Fibroblast of skin of right quadriceps (primary cell): ENCODE results near the gene IDI1.
"Not testable (repeated sequence)": the region's sequence is repeated elsewhere in the genome, so short reads cannot be mapped to it uniquely, and the experiment has no call there.

Source experiments
- DNase-seq: peaks from one replicate; pipeline ENCODE4 v3.0.0-alpha.2; 2013

The IDI1 gene

DNA sequence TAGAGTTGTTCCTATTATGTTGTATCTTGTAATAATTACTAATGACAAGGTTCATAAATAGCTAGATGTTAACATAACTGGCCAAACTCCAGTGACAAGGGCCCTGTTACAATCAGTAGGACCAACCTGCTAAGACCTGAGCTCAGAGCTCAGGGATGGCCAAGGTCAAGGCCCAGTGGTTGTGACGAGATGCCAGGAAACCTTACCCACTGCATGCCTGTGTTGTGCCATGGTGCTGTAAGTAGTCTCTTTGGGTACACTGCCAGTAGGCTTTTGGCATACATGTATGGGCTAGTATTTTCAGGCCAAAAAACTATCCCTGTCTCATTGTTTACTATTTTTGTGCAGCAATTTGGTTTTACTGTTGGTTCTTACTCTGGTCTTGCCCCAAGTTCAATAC, 15.3 kb downstream of the IDI1 start:
- DNase-seq, result no peak

- DNase-seq, result no peak
These were observed 19.1 kb downstream of the IDI1 start for GRCh38 chr10:1029838-1030237.

DNA sequence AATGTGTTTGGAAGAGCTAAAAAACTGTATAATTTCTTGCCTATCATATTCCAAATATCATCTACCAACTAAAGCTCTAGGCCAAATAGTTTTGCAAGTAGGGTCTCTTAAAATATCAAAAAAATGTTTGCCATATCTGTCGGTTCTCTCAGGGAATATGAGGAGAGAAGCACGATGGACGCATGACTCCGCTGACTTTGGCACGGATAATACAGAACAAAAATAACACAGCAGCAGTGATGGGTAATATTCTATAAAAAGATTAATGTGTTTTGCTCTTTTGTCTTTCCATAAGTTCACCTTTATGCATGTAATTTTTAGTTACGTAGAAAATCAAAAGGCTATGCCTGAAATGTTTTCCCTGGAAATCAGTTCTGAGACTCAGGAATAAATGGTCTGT, 22.3 kb downstream of the IDI1 start:
- DNase-seq, result no peak

DNA sequence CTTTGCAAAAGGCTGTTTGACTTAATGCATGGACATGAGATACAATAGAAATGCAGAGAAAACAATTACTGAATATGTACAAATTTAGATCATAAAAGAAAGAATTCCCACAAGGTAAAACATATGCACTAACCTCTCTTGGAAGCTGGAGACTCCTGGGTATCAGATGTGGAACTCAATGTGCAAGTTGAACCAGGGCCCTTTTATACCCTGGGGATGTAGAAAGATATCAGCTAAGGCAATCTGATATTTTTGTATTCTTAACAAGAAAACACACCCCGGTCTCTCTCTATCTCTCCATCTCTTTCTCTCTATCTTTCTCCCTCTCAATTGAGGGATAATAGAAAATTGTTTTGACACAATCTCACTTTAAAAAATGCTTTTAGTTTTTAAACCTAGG, 23.2 kb downstream of the IDI1 start, which contains the start of gene IDI2:
Gene IDI2, minus strand, starts transcription at position 177 of the 400 bp plus-strand sequence. CDS start 1,136 bp downstream, outside the sequence.
- no peak for DNase-seq

- DNase-seq, result no peak
These were observed 24.8 kb downstream of the IDI1 start for GRCh38 chr10:1024103-1024502.

- DNase-seq, result no peak
These were observed 26.5 kb downstream of the IDI1 start for GRCh38 chr10:1022413-1022812.

DNA sequence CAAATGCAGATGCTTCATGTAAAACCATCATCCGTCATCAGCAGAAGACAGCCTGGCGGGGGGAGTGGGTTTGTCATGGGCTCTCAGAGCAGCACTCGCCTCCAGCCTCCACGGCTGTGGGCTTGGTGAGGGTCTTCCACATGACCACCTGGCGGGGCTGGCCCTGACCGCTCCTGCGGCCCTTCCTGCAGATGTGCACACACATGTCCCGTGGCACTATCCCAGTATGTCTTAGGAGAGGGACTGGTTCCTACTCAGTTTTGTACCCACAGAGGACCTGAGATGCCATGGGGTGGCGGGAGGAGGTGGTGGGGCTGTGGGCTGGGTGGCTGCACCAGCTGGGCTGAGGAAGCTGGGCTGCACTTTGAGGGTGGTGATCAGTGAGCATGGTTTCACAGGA, 28.0 kb downstream of the IDI1 start:
- DNase-seq, result no peak

DNA sequence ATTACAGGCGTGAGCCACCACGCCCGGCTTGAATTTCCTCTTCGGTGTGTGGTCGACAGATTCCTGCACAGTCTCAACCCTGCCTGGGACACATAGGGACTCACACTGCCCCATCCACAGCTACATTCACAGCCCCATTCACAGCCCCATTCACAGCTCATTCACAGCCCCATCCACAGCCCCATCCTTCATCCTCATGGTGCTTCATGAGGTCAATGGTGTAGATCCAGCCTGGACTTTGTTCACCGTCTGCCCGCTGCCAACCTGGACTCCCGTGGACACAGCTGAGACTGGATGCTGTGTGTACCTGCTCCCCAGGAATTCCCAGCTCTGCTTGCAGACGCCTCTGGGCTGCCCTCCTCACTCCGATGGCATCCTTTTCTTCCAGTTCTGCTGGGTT, 28.5 kb downstream of the IDI1 start:
- no peak for DNase-seq

DNA sequence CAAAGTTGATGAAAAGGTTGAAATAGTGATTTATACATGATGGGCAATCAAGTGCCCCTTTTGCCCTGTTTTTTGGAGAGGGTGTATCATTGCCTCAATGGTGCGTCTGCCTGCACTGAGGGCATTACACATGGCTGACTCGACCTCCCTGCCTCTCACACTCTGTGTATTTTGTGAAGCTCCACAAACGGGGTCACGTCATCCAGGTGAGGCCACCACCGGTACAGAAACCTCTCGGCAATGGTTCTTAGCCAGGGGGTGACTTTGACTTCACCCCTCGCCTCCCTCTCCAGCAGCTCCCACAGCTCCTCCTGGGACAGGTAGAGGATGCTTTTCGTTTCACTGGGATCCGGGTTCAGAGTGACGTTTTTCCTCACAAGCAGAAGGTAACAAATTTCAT, 29.6 kb downstream of the IDI1 start:
- no peak for DNase-seq

GRCh38 chr10:1015688-1016087, 33.2 kb downstream of the IDI1 start:
- DNase-seq, result no peak

DNA sequence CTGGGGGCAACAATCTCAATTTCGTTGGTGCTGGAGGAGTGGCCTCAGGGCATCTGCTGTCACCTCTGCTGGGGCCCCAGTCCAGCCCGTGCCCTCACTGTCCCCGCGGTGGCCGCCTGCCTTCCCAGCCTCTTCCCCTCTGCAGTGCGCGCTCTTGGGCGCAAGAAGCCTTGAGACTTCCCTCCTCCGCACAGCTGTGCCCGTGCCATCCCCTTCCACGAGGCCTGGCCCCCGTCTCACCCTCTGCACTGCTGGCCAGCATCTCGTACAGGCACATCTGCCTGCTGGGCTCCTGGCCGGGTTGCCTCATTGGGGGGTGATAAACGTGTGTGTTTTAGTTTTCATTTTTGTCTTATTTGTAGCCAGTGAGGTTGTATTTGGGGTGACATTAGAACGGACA, 37.2 kb downstream of the IDI1 start:
- DNase-seq, result no peak

GRCh38 chr10:1010703-1011102, 38.2 kb downstream of the IDI1 start:
- DNase-seq, result no peak

- not testable (repeated sequence) for DNase-seq
These were observed 39.0 kb downstream of the IDI1 start for GRCh38 chr10:1009947-1010346.

DNA sequence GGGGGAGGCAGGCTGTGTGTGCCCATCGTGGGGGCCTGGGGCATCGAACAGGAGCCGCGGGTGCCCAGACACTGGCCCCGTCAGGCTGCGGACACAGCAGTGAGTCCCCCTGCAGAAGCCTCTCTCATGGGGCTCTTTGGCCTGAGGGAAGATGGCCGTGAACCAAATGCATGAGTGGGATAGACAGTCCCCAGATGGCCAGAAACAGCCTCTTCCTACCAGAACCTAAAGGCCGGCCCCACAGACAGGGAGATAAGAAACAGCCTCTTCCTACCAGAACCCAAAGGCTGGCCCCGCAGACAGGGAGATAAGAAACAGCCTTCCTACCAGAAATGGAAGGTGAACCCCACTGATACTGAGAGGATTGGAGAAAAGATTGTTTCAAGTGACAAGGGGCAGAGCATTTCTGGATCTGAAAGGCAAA, 39.8 kb downstream of the IDI1 start:
- no peak for DNase-seq

DNA sequence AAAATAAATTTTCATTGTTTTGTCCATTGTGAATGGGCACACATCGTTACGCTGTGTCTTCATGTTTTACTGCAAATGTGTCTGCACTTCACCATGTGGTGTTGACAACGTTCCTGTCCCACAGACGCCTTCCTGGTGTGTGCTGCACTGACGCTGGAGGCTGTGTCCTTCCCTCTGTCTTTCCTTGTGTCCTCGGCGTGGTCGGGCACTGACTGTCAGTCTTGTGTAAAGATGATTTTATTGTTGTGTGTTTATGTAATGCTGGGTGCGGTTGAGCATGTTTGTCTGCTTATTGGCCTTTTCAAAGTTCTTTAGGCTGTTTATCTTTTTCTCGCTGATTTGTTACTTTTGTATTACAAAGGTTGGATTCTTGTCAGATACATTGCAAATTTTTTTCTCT, 41.3 kb downstream of the IDI1 start:
- DNase-seq, result no peak

DNA sequence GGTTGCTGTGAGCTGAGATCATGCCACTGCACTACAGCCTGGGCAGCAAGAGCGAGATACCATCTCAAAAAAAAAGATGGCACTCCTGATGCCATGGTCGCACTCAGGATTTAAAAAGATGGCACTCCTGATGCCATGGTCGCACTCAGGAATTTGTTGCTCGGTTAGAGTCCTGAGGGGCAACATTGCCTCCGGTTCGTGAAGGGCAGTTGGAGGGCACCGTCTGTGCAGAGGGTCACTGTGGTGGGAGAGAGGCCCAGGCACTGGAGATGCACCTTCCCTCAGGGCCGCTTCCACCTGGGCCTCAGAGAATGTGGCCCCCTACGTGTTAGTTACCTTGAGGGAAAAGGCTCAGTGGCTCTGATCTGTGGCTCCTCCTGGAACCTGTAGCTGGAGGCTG, 42.3 kb downstream of the IDI1 start:
- no peak for DNase-seq

GRCh38 chr10:1003884-1004670, 44.8 kb downstream of the IDI1 start:
- DNase-seq, result no peak

- DNase-seq, result no peak
These were observed 46.4 kb downstream of the IDI1 start for GRCh38 chr10:1002425-1003006.

DNA sequence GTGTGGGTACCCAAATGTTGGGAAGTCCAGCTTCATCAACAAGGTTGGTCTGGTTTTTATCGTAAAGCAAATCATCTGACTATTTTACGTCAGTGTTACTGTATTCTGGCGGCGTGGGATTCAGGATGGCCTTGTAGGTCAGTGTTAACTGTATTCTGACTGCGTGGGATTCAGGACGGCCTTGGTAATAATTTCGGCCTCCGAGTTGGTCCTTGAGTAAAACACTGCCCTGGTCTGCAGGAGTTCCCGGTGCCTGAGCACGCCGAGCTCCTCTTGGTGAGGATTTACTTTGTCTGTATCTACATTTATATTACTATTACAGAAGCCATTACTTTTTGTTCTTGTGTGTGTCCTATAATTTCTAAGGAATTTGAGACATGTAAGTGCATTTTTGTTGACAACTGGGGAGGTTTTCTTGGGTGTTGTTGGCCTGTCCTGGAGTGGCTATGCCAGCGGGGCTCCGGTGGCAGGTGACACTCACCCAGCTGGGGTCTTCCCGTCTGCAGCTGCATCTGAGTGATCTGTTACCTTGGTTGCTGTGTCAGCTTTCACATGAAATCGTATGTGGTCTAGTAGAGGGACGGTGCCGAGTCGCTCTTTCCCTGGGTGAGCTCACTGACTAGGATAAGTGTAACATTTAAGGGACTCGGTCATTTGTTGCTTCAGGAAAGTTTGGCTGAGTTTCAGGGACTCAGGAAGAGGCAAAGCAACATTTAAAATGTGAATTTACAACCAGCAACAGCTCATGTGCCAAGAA, 51.5 kb downstream of the IDI1 start:
- no peak for DNase-seq

GRCh38 chr10:996031-996430, 52.9 kb downstream of the IDI1 start:
- DNase-seq, result no peak

GRCh38 chr10:995559-995926, 53.4 kb downstream of the IDI1 start:
- no peak for DNase-seq

GRCh38 chr10:994836-995558, 53.9 kb downstream of the IDI1 start:
- no peak for DNase-seq

GRCh38 chr10:992871-993270, 56.0 kb downstream of the IDI1 start:
- no peak for DNase-seq
